Endothelial cell of umbilical vein (primary cell): Measurements from ENCODE around the gene CABLES1. TPM values are rescaled to one million over a fixed set of nuclear protein-coding genes. Genes with fewer than 3 reads are reported as not detected.

ENCODE experiments used
- BruUV-seq: library from RNA; stranded (reverse); fragments of 400-500 nt; replicated peaks from 2 replicates; lab custom pipeline; 2021; lab: Mats Ljungman, UMichigan
- CTCF ChIA-PET: fragments of 300-600, 350-600 bp; sonication (Branson Sonifier 250); formaldehyde crosslinking; loops from one replicate; lab custom pipeline; 2021; ENCODE audit warnings: antibody characterized with exemption, inconsistent platforms; lab: Charles Lee
- POLR2A ChIA-PET: fragments of 300-600, 350-600 bp; sonication (Branson Sonifier 250); formaldehyde crosslinking; loops from one replicate; lab custom pipeline; 2021; ENCODE audit warnings: antibody characterized with exemption, inconsistent platforms; lab: Charles Lee
- DNase-seq: peaks from one replicate; pipeline ENCODE4 v3.0.0-alpha.2; 2011; ENCODE audit warnings: low read depth, low spot score
- FAIRE-seq: peaks from 2 replicates; lab custom pipeline; 2011; peaks lifted over from hg19 to GRCh38; lab: Jason Lieb, UNC
- H2AFZ ChIP-seq: 2 replicates; pipeline ENCODE4 v1.6.0; 2012; ENCODE audit warnings: low read depth, low read length, control low read depth, inconsistent platforms
- H3K27ac ChIP-seq: 2 replicates; pipeline ENCODE4 v1.5.1; 2011; ENCODE audit warnings: low read depth, mild to moderate bottlenecking, control low read depth, low read length, moderate library complexity; ENCODE audit not compliant: insufficient read depth
- H3K27me3 ChIP-seq, 2 experiments: 2 replicates each; pipeline versions ENCODE4 v1.6.0 to v1.6.1; 2011; ENCODE audit warnings: low read length in 2 of 2, mixed read lengths in 1 of 2; ENCODE audit not compliant: control insufficient read depth in 2 of 2, insufficient read depth in 2 of 2
- H3K36me3 ChIP-seq, 2 experiments: 2 replicates in 1 of 2; 3 replicates in 1 of 2; pipeline ENCODE4 v1.5.1; 2011; ENCODE audit warnings: low read length in 2 of 2, mild to moderate bottlenecking in 1 of 2, moderate library complexity in 1 of 2; ENCODE audit not compliant: control insufficient read depth in 2 of 2, insufficient read depth in 2 of 2; ENCODE audit errors: extremely low read depth in 1 of 2
- H3K4me1 ChIP-seq: 3 replicates; pipeline ENCODE4 v1.5.1; 2011; ENCODE audit warnings: mild to moderate bottlenecking, low read length; ENCODE audit not compliant: control insufficient read depth, insufficient read depth; ENCODE audit errors: extremely low read depth
- H3K4me2 ChIP-seq: 2 replicates; pipeline ENCODE4 v1.6.1; 2011; ENCODE audit warnings: low read length, control low read depth, mixed read lengths; ENCODE audit not compliant: insufficient read depth
- H3K4me3 ChIP-seq, 3 experiments: fragments of 200-600 bp in 1 of 3; sonication (generic), shearing (Covaris generic) in 1 of 3; replicated peaks in 1 of 3; 2 replicates each; pipeline ENCODE4 v1.5.1; 2011 to 2016; ENCODE audit warnings: control low read depth in 3 of 3, low read length in 3 of 3, mild to moderate bottlenecking in 2 of 3, inconsistent platforms in 1 of 3, low read depth in 1 of 3, moderate library complexity in 1 of 3; ENCODE audit not compliant: insufficient read depth in 1 of 3
- H3K79me2 ChIP-seq: 2 replicates; pipeline ENCODE4 v1.6.0; 2012; ENCODE audit warnings: low read length, inconsistent platforms; ENCODE audit not compliant: control insufficient read depth, insufficient read depth
- H3K9ac ChIP-seq: replicated peaks from 2 replicates; pipeline ENCODE3; 2011; ENCODE audit warnings: low read length, control low read depth; ENCODE audit not compliant: insufficient read depth; ENCODE audit errors: extremely low read depth
- H3K9me1 ChIP-seq: replicated peaks from 3 replicates; pipeline ENCODE4 v1.6.0; 2011; ENCODE audit warnings: mild to moderate bottlenecking, low read length; ENCODE audit not compliant: control insufficient read depth, insufficient read depth; ENCODE audit errors: extremely low read depth
- H3K9me3 ChIP-seq: replicated peaks from 2 replicates; pipeline ENCODE4 v1.5.1; 2012; ENCODE audit warnings: low read length, inconsistent platforms; ENCODE audit not compliant: control insufficient read depth, insufficient read depth
- H4K20me1 ChIP-seq: replicated peaks from 2 replicates; pipeline ENCODE3; 2011; ENCODE audit warnings: mild to moderate bottlenecking, low read length; ENCODE audit not compliant: control insufficient read depth, insufficient read depth; ENCODE audit errors: extremely low read depth
- CTCF ChIP-seq, 2 donors: IDR thresholded peaks; 1 replicate in 1 of 2; 2 replicates in 1 of 2; pipeline ENCODE4 v1.5.1; 2011; ENCODE audit warnings: low read length in 2 of 2, mild to moderate bottlenecking in 2 of 2, moderate library complexity in 2 of 2, control low read depth in 1 of 2, inconsistent platforms in 1 of 2, low read depth in 1 of 2; ENCODE audit not compliant: insufficient read depth in 1 of 2; ENCODE audit errors: extremely low read depth in 1 of 2
- EZH2 ChIP-seq: IDR thresholded peaks from 2 replicates; pipeline ENCODE4 v1.6.1; 2012; ENCODE audit warnings: borderline replicate concordance, low read depth, mild to moderate bottlenecking, moderate library complexity, low read length, inconsistent platforms; ENCODE audit not compliant: severe bottlenecking
- FOS ChIP-seq: IDR thresholded peaks from 2 replicates; pipeline ENCODE4 v1.6.1; 2011; ENCODE audit warnings: mild to moderate bottlenecking, low read length, moderate library complexity, borderline replicate concordance; ENCODE audit not compliant: insufficient read depth
- GATA2 ChIP-seq: IDR thresholded peaks from 2 replicates; pipeline ENCODE4 v1.7.0; 2011; ENCODE audit warnings: low read depth, mild to moderate bottlenecking, moderate library complexity, mixed read lengths, low read length; ENCODE audit not compliant: insufficient read length, insufficient read depth
- JUN ChIP-seq: IDR thresholded peaks from 2 replicates; pipeline ENCODE4 v1.6.1; 2011; ENCODE audit warnings: borderline replicate concordance, low read depth; ENCODE audit not compliant: insufficient read length, insufficient read depth
- MAX ChIP-seq: IDR thresholded peaks from 2 replicates; pipeline ENCODE4 v1.6.1; 2011; ENCODE audit not compliant: insufficient read depth, insufficient read length
- MYC ChIP-seq: IDR thresholded peaks from one replicate; pipeline ENCODE4 v1.6.1; 2011; ENCODE audit warnings: mild to moderate bottlenecking, low read depth, low read length
- POLR2A ChIP-seq: IDR thresholded peaks from 2 replicates; pipeline ENCODE4 v1.6.1; 2012; ENCODE audit warnings: low read depth, mild to moderate bottlenecking, control low read depth, low read length
- POLR2AphosphoS5 ChIP-seq: IDR thresholded peaks from 2 replicates; pipeline ENCODE4 v1.6.1; 2012; ENCODE audit warnings: low read depth, mild to moderate bottlenecking, control low read depth, low read length, moderate library complexity; ENCODE audit not compliant: insufficient read depth
- dilution Hi-C: fragments of 300-500 bp; cut with MboI; formaldehyde crosslinking; loops from one replicate; pipeline ENCODE4 v1.15.0; 2019; ENCODE audit warnings: low sequenced_read_pairs; ENCODE audit not compliant: extremely low pct_ligation_motif_present
- intact Hi-C: fragments of 100-400 bp; cut with micrococcal nuclease; formaldehyde crosslinking; loops from one replicate; pipeline ENCODE4 v1.10.0; 2022
- polyA plus RNA-seq, 4 experiments: library from polyadenylated mRNA; depleted of rRNA in 3 of 4; stranded (reverse) in 3 of 4; unstranded in 1 of 4; fragments of >200 nt; gene quantifications; 2 replicates each; pipeline versions ENCODE4 v1.2.1 to v1.2.3, GENCODE V29; 2011 to 2012; ENCODE audit warnings: missing spikeins in 1 of 4
- total RNA-seq: library from RNA; stranded (reverse); gene quantifications from 2 replicates; pipeline ENCODE4 v1.2.3, GENCODE V29; 2021

The CABLES1 gene
- total and polyA plus RNA-seq, 2 donors (not counting 3 experiments of a cell fraction or from before 2014, with no cell fraction given), result 40.2 to 71.1 TPM

- peaks cover 4% of the 10 kb centered on the region for H3K79me2 ChIP-seq
- intact Hi-C loops, result loop anchor here (10.0 kb wide), 1 partner anchor 155 kb away; no protein-coding TSS in a partner anchor
- ChIA-PET CTCF (interaction anchor here (0.8 to 0.9 kb wide), 2 partner anchors 59 to 222 kb away, joined by 3 read pairs; no protein-coding TSS in a partner anchor), POLR2A (no interaction called here)
- DNase-seq (no peak), FAIRE-seq (no peak)
- dilution Hi-C loops, result no loop called here
- H3K9me1 ChIP-seq, result no peaks in the 10 kb centered on the region
- H3K4me1 ChIP-seq, result peaks cover 43% of the 10 kb centered on the region
- no peak overlapping the region for H3K4me3 ChIP-seq
- no peak overlapping the region for H3K4me2 ChIP-seq
- H2AFZ ChIP-seq, result no peak overlapping the region
- no TSS peak for BruUV-seq
- H3K27me3 ChIP-seq, result no peaks in the 10 kb centered on the region
- no peaks in the 10 kb centered on the region for H3K9me3 ChIP-seq
- TF ChIP-seq FOS (no peak), JUN (no peak), POLR2A (no peak), CTCF (IDR thresholded peaks at IDR 0.05; ENCODE audit: extremely low read depth in 1 of 2, insufficient read depth in 1 of 2, low read depth in 1 of 2, low read length in 2 of 2) (no peak), GATA2 (no peak), POLR2AphosphoS5 (no peak), MAX (no peak), EZH2 (no peak), MYC (no peak)
- no peaks in the 10 kb centered on the region for H4K20me1 ChIP-seq
- H3K36me3 ChIP-seq, result peaks cover 4 to 15% of the 10 kb centered on the region in 2 experiments
- H3K9ac ChIP-seq, result no peak overlapping the region
- no peak overlapping the region for H3K27ac ChIP-seq
Measured at GRCh38 chr18:23189768-23190661, 54.7 kb downstream of the CABLES1 start.
